Hematopoietic multipotent progenitor cell treated with erythropoietin and hydrocortisone succinate and interleukin-3 and kit ligand, for 4 days (in vitro differentiated cells): ENCODE data around the gene OR52E2.
"Not testable (repeated sequence)": the region's sequence is repeated elsewhere in the genome, so short reads cannot be mapped to it uniquely, and the experiment has no call there.

ENCODE experiments used
- DNase-seq: peaks from one replicate; pipeline ENCODE4 v3.0.0-alpha.2; 2015

Gene OR52E2

DNA sequence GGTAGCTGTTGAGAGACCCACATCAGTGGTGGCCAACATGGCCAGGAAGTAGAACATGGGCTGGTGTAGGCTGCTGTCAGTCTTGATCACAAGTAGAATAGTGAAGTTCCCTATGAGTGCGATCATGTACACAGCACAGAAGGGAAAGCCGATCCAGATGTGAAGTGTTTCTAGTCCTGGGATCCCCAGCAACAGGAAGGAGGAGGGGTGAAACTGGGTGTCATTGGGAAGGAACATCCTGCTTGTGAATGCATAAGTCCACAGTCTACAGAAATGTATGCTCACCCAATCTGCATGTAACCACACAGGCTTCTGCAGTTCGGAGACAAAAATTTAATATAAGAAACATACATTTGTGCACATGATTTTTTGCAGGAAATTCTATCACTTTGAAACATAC is at the start of gene OR52E2:
OR52E2 (minus strand) TSS at position 237 of the 400 bp plus-strand sequence; CDS start at position 237, 0 bp downstream.
- DNase-seq: no peak

DNA sequence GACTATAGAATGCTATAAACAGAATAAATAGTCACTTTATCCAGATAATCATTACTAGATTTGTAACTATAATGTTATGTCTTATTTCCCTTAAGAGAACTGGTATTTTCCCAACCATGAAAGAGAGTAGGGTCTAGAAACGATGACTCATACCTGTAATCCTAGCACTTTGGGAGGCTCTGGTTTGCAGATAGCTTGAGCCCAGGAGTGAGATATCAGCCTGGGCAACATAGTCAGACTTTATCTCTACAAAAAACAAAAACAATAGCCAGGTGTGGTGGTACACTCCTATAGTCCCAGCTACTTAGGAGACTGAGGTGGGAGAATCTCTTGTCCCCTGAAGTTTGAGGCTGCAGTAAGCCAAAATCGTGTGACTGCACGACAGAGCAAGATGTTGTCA is 47.9 kb upstream of the OR52E2 start:
- DNase-seq: no peak

DNA sequence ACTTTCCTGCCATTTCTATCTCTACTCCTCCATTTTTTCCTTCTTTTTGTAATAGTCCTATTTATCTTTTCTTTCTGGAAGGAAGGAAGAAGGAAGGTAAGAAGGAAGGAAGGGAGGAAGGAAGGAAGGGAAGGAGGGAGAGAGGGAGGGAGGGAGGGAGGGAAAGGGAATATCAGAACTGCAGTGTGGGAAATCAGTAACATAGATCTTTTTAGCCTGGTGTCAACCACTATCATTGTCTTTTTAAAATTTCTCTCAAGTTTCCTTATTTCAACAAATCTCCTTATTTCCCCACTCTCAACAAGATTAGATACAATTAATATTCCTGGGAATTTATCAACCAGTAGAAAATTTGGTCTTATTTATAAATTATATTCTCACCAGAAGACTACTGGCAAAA is 43.6 kb upstream of the OR52E2 start:
- DNase-seq: no peak

DNA sequence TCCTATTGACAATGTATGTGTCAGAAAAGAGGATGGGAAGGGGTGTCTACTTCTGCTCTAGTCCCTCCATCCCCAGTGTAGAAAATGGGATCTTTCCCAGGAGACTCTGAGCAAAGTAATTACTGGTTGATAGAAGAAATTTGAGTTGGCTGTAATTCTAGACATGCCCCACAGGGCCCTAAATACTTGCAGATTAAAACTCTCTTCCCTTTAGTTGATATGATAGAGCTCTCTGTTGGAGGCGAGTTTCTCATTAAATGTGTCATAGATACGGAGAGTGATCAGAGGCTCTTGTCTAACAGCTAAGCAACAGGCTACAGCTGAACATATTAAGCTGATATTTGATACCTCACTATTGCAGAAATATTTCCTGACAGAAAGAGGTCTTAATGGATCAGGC is 42.8 kb upstream of the OR52E2 start:
- no peak for DNase-seq

DNA sequence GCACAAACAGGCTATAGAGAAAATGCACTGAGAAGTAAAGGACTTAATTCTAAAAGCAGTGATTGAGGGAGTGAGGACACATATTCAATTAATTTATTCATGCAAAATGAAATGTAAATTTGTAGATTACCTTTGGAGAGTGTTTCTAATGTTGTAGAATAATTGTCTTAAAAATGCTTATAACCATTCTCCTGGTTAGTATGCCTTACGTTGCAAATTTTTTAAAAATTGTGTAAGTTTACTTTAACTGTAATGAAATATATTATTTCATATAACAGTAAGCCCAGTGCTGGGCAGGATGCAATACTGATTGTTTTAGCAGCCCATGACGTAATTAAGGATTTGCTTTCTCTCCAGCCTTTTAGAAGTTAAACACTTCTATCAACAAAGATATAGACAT is 36.6 kb upstream of the OR52E2 start:
- DNase-seq: no peak

DNA sequence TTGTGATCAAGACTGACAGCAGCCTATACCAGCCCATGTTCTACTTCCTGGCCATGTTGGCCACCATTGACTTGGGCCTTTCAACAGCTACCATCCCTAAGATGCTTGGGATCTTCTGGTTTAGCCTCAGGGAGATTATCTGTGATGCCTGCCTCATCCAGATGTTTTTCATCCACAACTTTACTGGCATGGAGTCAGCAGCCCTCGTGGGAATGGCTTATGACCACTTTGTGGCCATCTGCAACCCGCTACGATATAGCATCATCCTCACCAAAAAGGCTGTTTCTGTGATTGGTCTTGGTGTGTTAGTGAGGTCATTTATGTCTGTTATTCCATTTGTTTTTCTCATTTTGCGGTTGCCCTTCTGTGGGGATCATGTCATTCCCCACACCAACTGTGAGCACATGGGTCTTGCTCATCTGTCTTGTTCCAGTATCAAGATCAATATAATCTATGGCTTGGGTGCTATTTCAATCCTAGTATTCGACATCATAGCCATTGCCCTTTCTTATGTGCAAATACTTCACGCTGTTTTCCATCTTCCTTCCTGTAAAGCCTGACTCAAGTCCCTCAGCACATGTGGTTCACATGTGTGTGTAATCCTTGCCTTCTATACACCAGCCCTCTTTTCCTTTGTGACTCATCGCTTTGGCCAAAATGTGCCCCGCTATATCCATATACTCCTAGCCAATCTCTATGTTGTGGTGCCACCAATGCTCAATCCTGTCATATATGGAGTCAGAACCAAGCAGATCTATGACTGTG is 33.6 kb upstream of the OR52E2 start:
- DNase-seq: no peak

DNA sequence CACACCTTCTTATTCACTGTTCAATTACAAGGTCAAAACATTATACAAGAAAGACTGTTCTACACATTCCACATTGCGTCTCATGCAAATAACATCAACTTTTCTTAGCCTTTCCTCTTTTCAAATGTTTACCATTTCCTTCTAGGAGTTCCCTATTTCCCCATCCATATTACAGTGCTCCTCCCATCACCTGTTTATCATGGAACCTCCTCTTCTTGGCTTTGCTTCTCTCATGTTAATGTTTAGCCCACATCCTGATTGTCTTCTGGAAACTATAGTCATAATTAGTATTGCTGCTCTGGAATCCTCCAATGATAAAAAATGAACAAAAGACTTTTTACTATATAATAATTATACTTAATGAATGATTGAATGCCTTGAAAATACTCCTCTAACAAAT is 31.2 kb upstream of the OR52E2 start:
- no peak for DNase-seq

DNA sequence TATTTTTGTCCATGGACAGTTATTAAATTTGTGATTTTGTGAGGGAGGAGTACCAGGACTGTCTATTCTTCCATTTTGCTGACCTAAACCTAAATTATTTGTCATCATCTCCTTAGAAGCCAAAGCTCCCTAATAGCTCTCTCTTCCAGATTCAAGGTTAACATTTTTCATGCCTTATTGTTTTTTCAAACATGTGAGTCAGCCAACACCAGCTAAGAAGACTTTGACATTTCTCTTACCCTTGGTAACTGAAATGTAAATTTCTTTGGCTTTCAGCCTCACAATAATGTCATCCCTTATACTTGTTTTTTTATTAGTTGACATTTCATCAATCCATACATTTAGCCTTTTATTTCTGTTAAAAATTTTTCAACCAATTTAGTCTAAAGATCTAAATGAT is 29.1 kb upstream of the OR52E2 start:
- no peak for DNase-seq

DNA sequence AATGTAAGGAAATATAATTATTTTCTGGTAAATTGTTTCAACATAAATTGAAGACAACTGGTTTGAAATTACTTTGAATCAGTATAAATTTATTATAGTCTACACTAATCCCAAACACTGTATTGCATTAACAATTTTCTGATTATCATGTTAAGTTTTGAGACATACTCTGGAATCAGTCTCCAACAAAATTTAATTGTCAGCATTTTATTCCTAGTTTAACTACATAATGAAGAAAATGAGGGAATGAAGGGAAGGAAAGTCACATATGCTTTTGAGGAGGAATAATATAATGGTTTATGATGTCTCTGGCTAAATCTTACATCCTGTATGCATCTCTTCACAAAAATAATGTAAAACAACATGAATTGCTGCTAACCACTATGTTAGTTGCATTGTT is 24.2 kb upstream of the OR52E2 start:
- DNase-seq: no peak

DNA sequence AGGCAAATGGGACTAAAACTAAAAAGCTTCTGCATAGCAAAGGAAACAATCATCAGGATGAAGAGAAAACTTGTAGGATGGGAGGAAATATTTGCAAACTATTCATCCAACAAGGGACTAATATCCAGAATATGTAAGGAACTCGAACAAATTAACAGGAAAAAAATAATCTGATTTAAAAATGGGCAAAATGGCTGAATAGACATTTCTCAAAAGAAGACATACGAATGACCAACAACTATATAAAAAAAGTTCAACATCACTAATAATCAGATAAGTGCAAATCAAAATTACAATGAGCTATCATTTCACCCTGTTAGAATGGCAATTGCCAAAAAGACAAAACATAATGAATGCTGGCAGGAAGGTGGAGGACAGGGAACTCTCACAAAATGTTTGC is 22.0 kb upstream of the OR52E2 start:
- DNase-seq: no peak

DNA sequence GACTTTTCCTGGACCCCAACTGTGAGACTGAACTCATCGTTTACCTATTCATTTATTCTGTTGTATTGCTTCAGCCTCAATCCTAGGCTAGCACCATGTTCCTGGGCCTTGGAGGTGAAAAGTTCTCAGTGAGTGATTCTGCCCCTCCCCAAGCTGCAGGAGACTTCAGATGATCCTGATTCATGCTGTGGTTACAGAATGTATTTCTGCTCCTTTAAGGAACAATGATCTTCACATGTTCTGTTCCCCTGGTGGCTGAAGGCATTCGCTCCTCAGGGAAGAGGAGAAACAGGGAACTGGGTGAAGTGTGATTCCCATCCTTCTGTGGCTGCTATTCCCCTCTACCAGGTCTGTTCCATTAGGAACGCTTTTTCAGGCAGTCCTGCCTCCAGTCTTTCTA is 12.4 kb upstream of the OR52E2 start:
- DNase-seq: no peak

DNA sequence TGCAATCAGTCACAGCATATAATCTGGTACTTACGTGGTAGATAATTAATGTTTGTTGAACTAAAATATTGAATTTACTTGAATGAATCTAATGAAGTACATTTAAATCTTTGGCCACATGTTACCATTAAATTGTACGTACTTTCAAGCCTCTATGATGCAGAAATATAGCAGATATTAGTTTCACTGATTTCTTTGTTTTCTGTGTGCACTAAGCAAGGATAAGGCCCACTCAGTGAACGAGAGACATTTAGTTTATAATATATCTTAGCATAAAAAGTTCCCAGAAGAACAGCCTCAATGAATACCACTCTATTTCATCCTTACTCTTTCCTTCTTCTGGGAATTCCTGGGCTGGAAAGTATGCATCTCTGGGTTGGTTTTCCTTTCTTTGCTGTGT is 9.8 kb upstream of the OR52E2 start, which contains the start of gene OR52E1:
OR52E1 (plus strand) TSS at position 301 of the 400 bp plus-strand sequence.
- no peak for DNase-seq

DNA sequence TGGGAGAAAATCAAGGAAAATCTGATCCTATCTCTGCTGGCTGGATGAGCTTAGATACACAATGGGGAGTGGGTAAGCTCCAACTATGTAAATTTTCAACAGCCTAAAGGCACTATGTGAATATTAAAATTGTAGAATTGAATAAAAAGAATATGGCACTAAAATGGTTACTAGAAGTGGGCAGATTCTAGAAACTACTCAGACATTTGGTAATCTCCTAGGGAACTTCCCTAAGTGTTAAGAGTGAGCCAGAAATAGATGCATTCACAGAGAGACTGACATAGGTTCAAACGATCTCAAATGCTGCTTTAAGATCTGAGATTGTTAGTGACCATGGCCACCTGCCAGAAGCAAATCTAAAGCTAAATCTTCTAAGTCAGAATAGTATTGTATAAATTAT is 5.6 kb upstream of the OR52E2 start:
- DNase-seq: no peak

DNA sequence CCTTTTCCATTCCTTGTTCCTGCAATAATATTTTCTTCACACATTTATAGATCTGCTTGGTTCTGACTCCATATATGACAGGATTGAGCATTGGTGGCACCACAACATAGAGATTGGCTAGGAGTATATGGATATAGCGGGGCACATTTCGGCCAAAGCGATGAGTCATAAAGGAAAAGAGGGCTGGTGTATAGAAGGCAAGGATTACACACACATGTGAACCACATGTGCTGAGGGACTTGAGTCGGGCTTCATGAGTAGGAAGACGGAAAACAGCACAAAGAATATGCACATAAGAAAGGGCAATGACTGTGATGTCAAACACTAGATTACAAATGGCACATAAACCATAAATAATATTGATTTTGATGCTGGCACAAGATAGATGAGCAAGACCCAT is 748 bp downstream of the OR52E2 start:
- DNase-seq: not testable (repeated sequence)

DNA sequence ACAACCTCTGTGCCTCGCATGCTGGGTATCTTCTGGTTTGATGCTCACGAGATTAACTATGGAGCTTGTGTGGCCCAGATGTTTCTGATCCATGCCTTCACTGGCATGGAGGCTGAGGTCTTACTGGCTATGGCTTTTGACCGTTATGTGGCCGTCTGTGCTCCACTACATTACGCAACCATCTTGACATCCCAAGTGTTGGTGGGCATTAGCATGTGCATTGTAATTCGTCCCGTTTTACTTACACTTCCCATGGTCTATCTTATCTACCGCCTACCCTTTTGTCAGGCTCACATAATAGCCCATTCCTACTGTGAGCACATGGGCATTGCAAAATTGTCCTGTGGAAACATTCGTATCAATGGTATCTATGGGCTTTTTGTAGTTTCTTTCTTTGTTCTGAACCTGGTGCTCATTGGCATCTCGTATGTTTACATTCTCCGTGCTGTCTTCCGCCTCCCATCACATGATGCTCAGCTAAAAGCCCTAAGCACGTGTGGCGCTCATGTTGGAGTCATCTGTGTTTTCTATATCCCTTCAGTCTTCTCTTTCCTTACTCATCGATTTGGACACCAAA is 12.6 kb downstream of the OR52E2 start:
- no peak for DNase-seq

DNA sequence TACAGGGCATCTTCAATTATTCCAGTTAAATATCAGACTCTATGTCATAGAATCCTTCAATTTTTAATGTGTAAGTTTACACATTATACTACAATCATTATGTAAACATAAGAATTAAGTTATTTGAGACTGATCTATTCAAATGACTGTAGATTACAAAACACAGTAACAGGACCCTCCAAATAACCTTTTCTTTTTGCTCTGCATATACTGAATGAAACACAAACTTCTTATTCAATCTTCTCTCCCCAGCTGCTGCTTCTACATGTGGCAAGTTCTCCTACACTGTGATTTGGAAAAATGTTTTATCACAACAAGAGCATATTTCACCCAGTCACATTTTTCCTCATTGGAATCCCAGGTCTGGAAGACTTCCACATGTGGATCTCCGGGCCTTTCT is 13.2 kb downstream of the OR52E2 start, which contains the start of gene OR52J3:
OR52J3 (plus strand) TSS at position 301 of the 400 bp plus-strand sequence; CDS start at position 301, 0 bp downstream.
- no peak for DNase-seq

DNA sequence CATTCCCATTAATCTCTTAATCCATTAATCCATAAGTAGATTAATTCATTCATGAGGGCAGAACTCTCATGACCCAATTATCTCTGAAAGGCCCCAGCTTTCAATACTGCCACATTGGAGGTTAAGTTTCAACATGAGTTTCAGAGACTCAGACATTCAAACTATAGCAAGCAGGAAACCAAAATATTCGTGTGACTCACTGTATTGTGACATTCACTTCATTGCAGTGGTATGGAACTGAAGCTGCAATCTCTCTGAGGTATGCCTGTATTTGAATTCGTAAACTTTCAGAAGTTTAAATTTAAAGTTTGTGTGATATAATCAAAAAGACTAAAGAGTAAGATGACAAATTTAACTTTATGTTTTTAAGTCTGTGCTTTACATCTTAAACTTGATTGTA is 16.0 kb downstream of the OR52E2 start:
- no peak for DNase-seq

DNA sequence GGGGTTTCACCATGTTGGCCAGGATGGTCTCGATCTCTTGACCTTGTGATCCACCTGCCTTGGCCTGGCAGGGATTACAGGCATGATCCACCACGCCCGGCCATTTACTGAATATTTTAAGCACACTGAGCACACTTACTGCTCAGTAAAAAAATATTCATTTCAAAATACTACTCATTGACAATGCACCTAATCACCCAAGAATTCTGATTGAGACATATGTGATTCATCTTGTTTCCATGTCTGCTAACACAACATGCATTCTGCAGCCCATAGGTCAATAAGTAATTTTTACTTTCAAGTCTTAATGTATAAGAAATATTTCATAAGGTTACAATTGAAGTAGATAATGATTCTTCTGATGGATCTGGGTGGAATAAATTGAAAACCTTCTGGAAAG is 17.3 kb downstream of the OR52E2 start:
- no peak for DNase-seq

DNA sequence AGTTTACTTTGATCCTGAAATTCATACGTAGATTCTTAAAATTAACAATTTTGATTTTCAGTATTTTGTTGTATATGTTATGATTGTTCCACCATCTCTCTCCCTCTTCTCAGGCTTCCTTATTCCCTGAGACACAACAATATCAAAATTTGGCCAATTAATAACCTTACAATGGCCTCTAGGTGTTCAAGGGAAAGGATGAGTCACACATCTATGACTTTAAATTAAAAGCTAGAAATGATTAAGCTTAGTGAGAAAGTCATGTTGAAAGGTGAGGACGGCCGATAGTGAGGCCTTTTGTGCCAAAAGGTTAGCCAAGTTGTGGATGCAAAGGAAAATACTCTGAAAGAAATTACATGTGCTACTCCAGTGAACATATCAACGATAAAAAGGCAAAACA is 18.6 kb downstream of the OR52E2 start:
- no peak for DNase-seq

DNA sequence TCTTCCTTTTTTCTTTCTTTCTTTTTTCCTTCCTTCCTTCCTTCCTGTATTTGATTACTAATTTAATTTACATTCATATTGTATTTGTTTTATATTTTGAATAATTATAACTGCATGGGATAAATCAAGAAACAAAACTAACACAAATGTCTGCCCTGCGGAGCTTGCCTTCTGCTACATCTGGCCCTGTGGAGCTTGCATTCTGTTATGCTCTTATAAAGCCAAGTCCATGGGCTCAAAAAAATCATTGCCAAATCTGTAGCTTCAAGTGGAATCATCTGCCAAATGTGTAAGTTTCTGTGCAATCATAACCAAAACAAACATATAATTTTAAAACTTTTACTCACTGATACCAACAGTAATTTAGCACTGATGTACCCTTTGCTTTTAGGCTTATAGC is 21.1 kb downstream of the OR52E2 start:
- DNase-seq: no peak

DNA sequence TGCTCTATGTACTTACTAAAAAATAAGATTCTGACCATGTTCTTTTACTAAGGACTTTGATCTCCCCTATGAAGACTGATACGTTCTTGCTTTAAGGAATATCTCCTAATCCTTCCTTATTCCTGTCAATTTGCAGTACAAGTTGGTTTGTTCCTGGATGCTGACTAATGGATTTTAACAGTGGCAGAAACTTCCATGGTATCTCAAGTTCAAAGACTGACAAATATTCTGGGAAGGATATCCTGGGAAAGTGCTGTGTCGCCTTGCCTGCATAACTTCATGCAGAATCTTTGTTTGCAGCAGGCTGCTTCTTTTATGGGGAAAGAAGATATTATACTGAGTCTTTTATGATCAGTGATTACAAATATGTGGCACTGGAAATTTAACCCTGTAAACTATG is 21.5 kb downstream of the OR52E2 start:
- no peak for DNase-seq

DNA sequence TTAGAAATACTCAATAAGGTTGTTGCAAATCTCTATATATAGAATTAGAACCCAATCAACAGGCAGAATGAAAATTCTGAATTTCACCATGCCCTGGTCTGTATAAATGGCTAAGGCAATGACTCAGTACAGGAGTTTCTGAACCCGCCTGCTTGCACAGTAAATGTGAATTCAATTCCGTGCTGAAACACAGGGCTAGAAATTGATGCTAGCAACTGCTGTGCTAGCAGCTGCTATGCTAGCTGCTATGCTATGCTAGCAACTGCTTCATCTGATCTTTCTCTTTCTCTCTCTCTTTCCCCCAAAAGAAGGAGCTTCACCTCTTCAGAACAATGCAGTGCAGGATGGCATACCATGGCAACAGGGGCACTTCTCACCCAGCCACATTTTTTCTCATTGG is 22.8 kb downstream of the OR52E2 start:
- no peak for DNase-seq

DNA sequence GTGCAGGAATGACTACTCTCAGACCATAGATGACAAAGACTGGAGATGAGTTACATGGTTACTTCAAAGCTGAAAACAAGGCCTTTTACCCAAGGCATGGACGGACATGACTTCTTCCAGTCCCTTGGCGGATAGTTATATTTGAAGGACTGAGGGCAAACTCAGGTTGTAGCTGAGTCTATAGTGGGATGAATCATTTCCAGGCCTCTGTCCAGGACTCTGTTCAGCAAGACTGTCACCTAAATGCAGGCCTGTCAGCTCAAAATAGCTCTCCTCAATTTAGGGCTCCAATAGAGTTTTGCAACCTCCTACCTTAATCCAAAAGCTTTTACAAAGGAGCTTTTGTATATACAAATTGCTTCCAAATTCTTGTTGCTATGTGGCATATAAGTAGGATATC is 37.4 kb downstream of the OR52E2 start:
- no peak for DNase-seq

DNA sequence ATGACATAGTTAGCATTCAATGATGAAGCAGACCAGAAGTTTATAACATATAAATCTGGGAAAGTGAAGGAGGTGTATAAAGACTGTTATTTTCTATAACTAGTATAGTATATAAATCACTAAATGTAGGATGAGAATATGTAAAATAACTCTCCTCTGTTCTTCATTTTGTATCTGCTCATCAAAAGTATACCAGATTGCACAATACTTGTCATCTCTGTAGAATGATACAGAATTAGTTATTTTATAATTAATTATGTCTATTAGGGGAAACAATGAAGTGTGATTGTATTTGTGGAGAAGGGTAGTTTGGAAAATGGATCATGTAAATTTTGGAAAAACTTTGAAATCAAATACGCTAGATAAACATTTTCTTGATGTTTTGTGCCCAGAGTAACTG is 46.4 kb downstream of the OR52E2 start:
- DNase-seq: no peak

DNA sequence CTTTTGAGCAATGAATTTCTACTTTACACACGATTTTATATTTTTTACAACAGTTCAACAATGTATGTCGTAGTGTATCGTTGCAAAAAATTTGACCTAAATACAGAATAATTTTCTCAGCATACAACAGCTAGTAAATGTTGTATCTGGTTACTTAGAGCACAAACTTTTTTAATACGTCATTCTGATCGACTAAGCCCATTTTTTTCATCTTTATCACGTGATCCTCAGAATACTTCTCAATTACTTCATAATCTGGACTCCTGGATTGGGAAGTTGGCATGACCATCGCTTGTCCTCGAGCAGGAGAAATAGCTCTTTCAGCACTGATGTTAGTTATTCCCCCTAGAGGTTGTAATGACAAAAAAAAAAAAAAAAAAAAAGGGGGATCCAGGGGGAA is 48.2 kb downstream of the OR52E2 start:
- no peak for DNase-seq
